AG09319 (cell line): ENCODE results near the gene TRIM73.
"Not testable (repeated sequence)": the region's sequence is repeated elsewhere in the genome, so short reads cannot be mapped to it uniquely, and the experiment has no call there.

Experiments
- DNase-seq: peaks from one replicate; pipeline ENCODE4 v3.0.0-alpha.2; 2010; ENCODE audit warnings: low read depth; ENCODE audit errors: extremely low read depth

The TRIM73 gene

GRCh38 chr7:75395329-75395728 lies at the start of gene TRIM73:
Gene TRIM73, plus strand, starts transcription at chr7:75395629. Its CDS starts 3,305 bp downstream, at chr7:75398934.
- not testable (repeated sequence) for DNase-seq

GRCh38 chr7:75358671-75359541 lies 36.5 kb upstream of the TRIM73 start:
- DNase-seq = not testable (repeated sequence)

GRCh38 chr7:75359542-75359848 lies 35.9 kb upstream of the TRIM73 start:
- not testable (repeated sequence) for DNase-seq

- DNase-seq = not testable (repeated sequence)
Measured at GRCh38 chr7:75364079-75364478, 31.4 kb upstream of the TRIM73 start.

- not testable (repeated sequence) for DNase-seq
Measured at GRCh38 chr7:75366643-75367042, 28.8 kb upstream of the TRIM73 start.

- not testable (repeated sequence) for DNase-seq
Measured at GRCh38 chr7:75367313-75367712, 28.1 kb upstream of the TRIM73 start.

GRCh38 chr7:75374144-75374518 lies 21.3 kb upstream of the TRIM73 start:
- DNase-seq = not testable (repeated sequence)

- not testable (repeated sequence) for DNase-seq
Measured at GRCh38 chr7:75374519-75375317, 20.7 kb upstream of the TRIM73 start.

GRCh38 chr7:75393194-75393593 lies 2.2 kb upstream of the TRIM73 start:
- not testable (repeated sequence) for DNase-seq

- not testable (repeated sequence) for DNase-seq
Measured at GRCh38 chr7:75397865-75398264, 2.4 kb downstream of the TRIM73 start.

- DNase-seq = not testable (repeated sequence)
Measured at GRCh38 chr7:75398771-75399700, 3.6 kb downstream of the TRIM73 start.

GRCh38 chr7:75400575-75400974 lies 5.1 kb downstream of the TRIM73 start:
- not testable (repeated sequence) for DNase-seq

- not testable (repeated sequence) for DNase-seq
Measured at GRCh38 chr7:75403455-75404443, 8.3 kb downstream of the TRIM73 start.

GRCh38 chr7:75404663-75405062 lies 9.2 kb downstream of the TRIM73 start:
- DNase-seq = not testable (repeated sequence)

- DNase-seq = not testable (repeated sequence)
Measured at GRCh38 chr7:75409880-75410822, 14.7 kb downstream of the TRIM73 start.

- DNase-seq = not testable (repeated sequence)
Measured at GRCh38 chr7:75410823-75411173, 15.4 kb downstream of the TRIM73 start.

GRCh38 chr7:75414204-75414603 lies 18.8 kb downstream of the TRIM73 start:
- DNase-seq = not testable (repeated sequence)

- not testable (repeated sequence) for DNase-seq
Measured at GRCh38 chr7:75414708-75415427, 19.4 kb downstream of the TRIM73 start.
